C4-2B (cell line): ENCODE measurements around the gene MCM6.

ENCODE experiments used
- ZFX ChIP-seq: fragments of 450-650 bp; IDR thresholded peaks from 2 replicates; pipeline ENCODE4 v1.6.1; 2017
- TF ChIP-seq, protein P1 (sequence below): fragments of 450-650 bp; conservative IDR thresholded peaks from 2 replicates; pipeline ENCODE4 v1.5.1; 2017; ENCODE audit warnings: mild to moderate bottlenecking

DNA sequence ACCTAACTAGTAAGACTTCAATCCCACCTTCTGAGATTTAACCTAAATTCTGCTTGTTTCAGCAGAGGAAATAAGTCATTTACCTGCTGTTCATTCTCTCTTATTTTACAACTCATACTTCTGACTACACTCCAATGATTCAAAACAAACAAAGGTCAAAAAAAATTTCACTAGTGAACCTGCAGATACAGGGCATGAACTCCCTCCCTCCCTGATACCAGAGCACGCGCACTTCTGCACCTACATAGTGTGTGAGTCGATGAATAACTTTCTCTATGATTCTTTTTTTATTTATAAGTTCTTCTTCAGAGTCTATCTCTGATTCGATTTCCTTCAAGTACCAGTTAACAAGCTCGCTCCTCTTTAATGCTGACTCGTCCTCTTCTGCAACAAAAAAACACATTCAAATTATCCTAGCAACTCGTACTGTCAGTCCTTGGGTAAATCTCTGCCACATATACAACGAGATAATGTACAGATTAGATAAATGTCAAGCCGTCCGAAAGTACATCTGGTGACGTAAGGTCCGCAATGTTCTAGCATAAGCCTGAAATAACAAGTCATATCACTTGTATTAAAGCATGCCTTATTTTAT, 31.8 kb downstream of the MCM6 start:
- TF ChIP-seq, protein P1, sequence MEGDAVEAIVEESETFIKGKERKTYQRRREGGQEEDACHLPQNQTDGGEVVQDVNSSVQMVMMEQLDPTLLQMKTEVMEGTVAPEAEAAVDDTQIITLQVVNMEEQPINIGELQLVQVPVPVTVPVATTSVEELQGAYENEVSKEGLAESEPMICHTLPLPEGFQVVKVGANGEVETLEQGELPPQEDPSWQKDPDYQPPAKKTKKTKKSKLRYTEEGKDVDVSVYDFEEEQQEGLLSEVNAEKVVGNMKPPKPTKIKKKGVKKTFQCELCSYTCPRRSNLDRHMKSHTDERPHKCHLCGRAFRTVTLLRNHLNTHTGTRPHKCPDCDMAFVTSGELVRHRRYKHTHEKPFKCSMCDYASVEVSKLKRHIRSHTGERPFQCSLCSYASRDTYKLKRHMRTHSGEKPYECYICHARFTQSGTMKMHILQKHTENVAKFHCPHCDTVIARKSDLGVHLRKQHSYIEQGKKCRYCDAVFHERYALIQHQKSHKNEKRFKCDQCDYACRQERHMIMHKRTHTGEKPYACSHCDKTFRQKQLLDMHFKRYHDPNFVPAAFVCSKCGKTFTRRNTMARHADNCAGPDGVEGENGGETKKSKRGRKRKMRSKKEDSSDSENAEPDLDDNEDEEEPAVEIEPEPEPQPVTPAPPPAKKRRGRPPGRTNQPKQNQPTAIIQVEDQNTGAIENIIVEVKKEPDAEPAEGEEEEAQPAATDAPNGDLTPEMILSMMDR: no peak
- TF ChIP-seq ZFX: no peak
